Measurements from ENCODE around the gene IL37. TPM values are rescaled to one million over a fixed set of nuclear protein-coding genes. Genes with fewer than 3 reads are reported as not detected.

Gene IL37
- total RNA-seq, 3 donors from 2014 or later = 0.67 to 0.82 TPM; not detected in 1

DNA sequence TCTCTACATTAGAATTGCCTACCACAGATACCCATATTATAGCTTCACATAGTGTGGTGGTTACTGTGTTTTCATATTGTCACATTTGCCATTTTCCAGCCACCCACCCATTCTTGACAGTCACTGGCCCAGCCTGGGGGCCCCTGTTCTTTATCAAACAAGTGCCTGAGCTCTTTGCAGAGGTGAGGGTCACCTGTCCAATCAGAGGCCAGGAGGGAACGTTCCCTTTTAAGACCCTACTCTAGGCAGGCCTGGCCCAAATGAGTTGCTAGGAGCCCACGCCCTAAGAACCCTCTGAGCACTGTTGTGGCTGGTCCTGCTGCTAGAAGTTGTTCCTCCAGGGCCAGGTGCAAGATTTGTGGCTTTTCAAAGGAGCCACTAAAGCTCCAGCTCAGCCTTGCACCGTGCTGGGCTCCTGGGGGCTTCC, 5.2 kb downstream of the IL37 start:
- H3K9me3 ChIP-seq = no peaks in the 10 kb centered on the region
- no peak for DNase-seq
- ATAC-seq = no peak
- H3K36me3 ChIP-seq (ENCODE audit: low read depth) = no peaks in the 10 kb centered on the region
- intact Hi-C loops (cut with DNase I, micrococcal nuclease) = no loop called here
- no peaks in the 10 kb centered on the region for H3K4me1 ChIP-seq (ENCODE audit: low read depth)
- no peak overlapping the region for H3K4me3 ChIP-seq
- TF ChIP-seq, protein P1, sequence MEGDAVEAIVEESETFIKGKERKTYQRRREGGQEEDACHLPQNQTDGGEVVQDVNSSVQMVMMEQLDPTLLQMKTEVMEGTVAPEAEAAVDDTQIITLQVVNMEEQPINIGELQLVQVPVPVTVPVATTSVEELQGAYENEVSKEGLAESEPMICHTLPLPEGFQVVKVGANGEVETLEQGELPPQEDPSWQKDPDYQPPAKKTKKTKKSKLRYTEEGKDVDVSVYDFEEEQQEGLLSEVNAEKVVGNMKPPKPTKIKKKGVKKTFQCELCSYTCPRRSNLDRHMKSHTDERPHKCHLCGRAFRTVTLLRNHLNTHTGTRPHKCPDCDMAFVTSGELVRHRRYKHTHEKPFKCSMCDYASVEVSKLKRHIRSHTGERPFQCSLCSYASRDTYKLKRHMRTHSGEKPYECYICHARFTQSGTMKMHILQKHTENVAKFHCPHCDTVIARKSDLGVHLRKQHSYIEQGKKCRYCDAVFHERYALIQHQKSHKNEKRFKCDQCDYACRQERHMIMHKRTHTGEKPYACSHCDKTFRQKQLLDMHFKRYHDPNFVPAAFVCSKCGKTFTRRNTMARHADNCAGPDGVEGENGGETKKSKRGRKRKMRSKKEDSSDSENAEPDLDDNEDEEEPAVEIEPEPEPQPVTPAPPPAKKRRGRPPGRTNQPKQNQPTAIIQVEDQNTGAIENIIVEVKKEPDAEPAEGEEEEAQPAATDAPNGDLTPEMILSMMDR (IDR thresholded peaks at IDR 0.05) = no peak

DNA sequence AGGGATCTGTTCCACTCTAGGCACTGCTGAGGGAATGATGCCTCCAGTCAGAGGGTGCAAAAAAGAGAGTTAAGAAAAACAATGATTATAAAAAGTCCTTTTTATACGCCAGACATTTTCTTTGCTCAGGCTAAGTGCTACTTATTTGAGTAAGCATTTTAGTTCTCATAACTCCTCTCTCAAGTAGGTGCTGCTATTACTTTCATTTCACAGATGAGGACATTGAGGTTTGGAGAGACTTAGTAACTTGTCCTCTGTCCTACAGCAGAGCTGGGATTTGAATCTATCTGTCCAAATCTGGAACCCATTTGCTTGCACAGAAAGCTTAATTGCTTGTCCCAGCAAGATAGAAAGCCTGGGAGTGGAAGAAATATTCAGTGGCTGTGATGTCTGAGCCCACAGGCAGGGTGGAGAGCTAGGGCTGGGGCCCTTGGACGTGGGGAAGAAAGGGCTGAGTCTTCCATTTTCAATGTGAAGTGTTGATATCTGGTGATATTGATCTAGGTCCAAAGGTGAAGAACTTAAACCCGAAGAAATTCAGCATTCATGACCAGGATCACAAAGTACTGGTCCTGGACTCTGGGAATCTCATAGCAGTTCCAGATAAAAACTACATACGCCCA, 5.8 kb downstream of the IL37 start:
- H3K4me3 ChIP-seq = no peak overlapping the region
- intact Hi-C loops (cut with DNase I, micrococcal nuclease) = no loop called here
- TF ChIP-seq, protein P1 (IDR thresholded peaks at IDR 0.05) = no peak
- ATAC-seq = no peak
- H3K36me3 ChIP-seq (ENCODE audit: low read depth) = no peaks in the 10 kb centered on the region
- no peaks in the 10 kb centered on the region for H3K9me3 ChIP-seq
- H3K4me1 ChIP-seq (ENCODE audit: low read depth) = no peaks in the 10 kb centered on the region
- no peak for DNase-seq

DNA sequence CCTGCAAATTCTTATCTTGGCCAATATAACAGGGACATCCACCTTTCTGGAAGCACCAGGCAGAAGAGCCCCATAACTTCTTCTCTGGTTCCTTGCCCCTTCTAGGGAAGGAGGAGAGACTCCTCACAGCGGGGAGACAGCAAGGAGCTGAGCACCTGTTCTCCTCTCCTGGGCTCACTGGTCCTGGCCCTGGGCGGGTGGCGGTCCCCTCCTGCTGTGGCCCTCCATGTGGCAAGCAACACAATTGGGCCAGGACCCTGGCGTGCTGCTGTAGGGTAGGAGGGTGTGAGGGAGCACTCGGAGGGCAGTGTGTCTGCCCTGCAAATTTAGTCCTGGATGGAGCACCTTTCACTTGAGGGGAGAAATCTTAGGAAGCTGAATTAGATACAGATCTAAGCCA, 6.9 kb downstream of the IL37 start:
- no peak for ATAC-seq
- Histone ChIP-seq H3K9me3 (no peaks in the 10 kb centered on the region), H3K36me3 (ENCODE audit: low read depth) (no peaks in the 10 kb centered on the region), H3K4me1 (ENCODE audit: low read depth) (peaks cover 5% of the 10 kb centered on the region), H3K4me3 (no peak overlapping the region)
- DNase-seq = no peak
- TF ChIP-seq, protein P1 (IDR thresholded peaks at IDR 0.05) = no peak
- intact Hi-C loops (cut with DNase I, micrococcal nuclease) = no loop called here

DNA sequence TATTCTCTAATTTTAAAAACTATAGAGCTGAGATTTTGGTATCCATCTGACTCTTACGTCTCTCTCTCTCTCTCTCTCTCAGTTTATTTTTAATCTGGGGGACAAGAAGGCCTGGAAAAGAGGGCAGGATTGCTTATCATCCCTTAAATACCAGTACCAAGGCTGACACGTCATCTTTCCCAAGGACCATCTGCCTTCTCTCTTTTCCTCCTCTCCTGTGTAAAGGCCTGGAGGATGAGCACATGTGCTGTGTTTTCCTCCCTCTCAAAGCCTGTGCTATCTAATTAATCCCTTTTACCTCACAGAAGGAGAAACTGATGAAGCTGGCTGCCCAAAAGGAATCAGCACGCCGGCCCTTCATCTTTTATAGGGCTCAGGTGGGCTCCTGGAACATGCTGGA, 7.3 kb downstream of the IL37 start:
- Histone ChIP-seq H3K4me1 (ENCODE audit: low read depth) (peaks cover 5% of the 10 kb centered on the region), H3K4me3 (no peak overlapping the region), H3K36me3 (ENCODE audit: low read depth) (no peaks in the 10 kb centered on the region), H3K9me3 (no peaks in the 10 kb centered on the region)
- ATAC-seq (no peak), DNase-seq (no peak)
- intact Hi-C loops (cut with DNase I, micrococcal nuclease) = no loop called here
- TF ChIP-seq, protein P1 (IDR thresholded peaks at IDR 0.05) = no peak

DNA sequence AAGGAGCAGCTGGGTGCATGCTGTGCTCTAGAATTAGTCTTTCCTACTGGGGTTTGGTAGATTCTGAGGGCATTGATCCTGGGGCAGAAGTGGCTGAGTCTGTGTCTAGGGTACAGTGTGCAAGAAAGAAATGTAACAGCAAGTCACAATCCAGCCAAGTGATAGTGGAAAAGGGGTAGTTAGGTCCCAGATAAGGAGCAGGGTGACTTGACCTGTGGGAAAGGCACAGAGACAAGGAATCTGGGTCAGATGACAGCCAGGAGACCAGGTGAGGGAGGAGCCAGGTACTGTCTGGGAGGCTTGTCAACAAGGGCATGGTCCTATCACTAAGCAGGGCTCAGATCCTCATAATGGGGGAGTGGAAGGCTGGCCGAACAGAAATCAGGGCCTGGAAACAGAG, 8.1 kb downstream of the IL37 start:
- Histone ChIP-seq H3K9me3 (no peaks in the 10 kb centered on the region), H3K4me3 (no peak overlapping the region), H3K36me3 (ENCODE audit: low read depth) (no peaks in the 10 kb centered on the region), H3K4me1 (ENCODE audit: low read depth) (peaks cover 5% of the 10 kb centered on the region)
- TF ChIP-seq, protein P1 (IDR thresholded peaks at IDR 0.05) = no peak
- no peak for DNase-seq
- ATAC-seq = no peak
- intact Hi-C loops (cut with DNase I, micrococcal nuclease) = no loop called here
